B cell (primary cell): ENCODE results near the gene SEC24B. TPM values are rescaled to one million over a fixed set of nuclear protein-coding genes. Genes with fewer than 3 reads are reported as not detected.

Source experiments
- ATAC-seq: fragments of 200-7000 bp; cut with Tn5 transposase; one replicate; pipeline ENCODE4 v1.10.0; 2021; ENCODE audit warnings: low read depth, mild to moderate bottlenecking, moderate number of reproducible peaks, moderate library complexity
- CTCF ChIA-PET: fragments of 350-600 bp; sonication (Branson Sonifier 250); formaldehyde crosslinking; loops from one replicate; lab custom pipeline; 2021; ENCODE audit warnings: antibody characterized with exemption, inconsistent platforms; lab: Charles Lee
- POLR2A ChIA-PET: fragments of 350-600 bp; sonication (Branson Sonifier 250); formaldehyde crosslinking; loops from one replicate; lab custom pipeline; 2021; ENCODE audit warnings: antibody characterized with exemption; lab: Charles Lee
- DNase-seq: peaks from one replicate; pipeline ENCODE4 v3.0.0; 2013
- H2AFZ ChIP-seq: 2 replicates; pipeline ENCODE4 v1.6.1; 2012; ENCODE audit warnings: mild to moderate bottlenecking, low read depth, low read length; ENCODE audit not compliant: insufficient read depth, poor library complexity, severe bottlenecking
- H3K27ac ChIP-seq, 2 donors: 1 replicate in 1 of 2; 2 replicates in 1 of 2; pipeline ENCODE4 v1.5.1; 2012 to 2013; ENCODE audit warnings: low read length in 2 of 2, mild to moderate bottlenecking in 2 of 2, moderate library complexity in 1 of 2
- H3K27me3 ChIP-seq, 4 experiments: fragments of 200-600 bp in 1 of 4; sonication (generic) in 1 of 4; replicated peaks in 1 of 4; 1 replicate in 2 of 4; 2 replicates in 2 of 4; pipeline versions ENCODE4 v1.6.1 to v1.7.0; 2013 to 2016; ENCODE audit warnings: low read length in 3 of 4, mild to moderate bottlenecking in 2 of 4, mixed read lengths in 1 of 4, moderate library complexity in 1 of 4; ENCODE audit not compliant: insufficient read depth in 4 of 4, control insufficient read depth in 3 of 4; ENCODE audit errors: control extremely low read depth in 1 of 4
- H3K36me3 ChIP-seq, 2 experiments: replicated peaks in 1 of 2; 1 replicate in 1 of 2; 2 replicates in 1 of 2; pipeline versions ENCODE4 v1.6.1 to v1.7.1; 2013; ENCODE audit warnings: low read length in 1 of 2; ENCODE audit not compliant: insufficient read depth in 2 of 2, control insufficient read depth in 1 of 2; ENCODE audit errors: control extremely low read depth in 1 of 2, extremely low read depth in 1 of 2
- H3K4me1 ChIP-seq, 2 donors: fragments of 200-600 bp in 1 of 2; sonication (generic) in 1 of 2; 1 replicate in 1 of 2; 2 replicates in 1 of 2; pipeline versions ENCODE4 v1.5.1 to v1.6.1; 2013 to 2017; ENCODE audit warnings: low read length in 2 of 2; ENCODE audit not compliant: control insufficient read depth in 2 of 2, insufficient read depth in 2 of 2
- H3K4me2 ChIP-seq: replicated peaks from 2 replicates; pipeline ENCODE3; 2012; ENCODE audit warnings: mild to moderate bottlenecking, low read depth, low read length; ENCODE audit not compliant: poor library complexity, severe bottlenecking
- H3K4me3 ChIP-seq, 5 experiments: fragments of 200-600 bp in 1 of 5; sonication (generic) in 1 of 5; 1 replicate in 3 of 5; 2 replicates in 2 of 5; pipeline versions ENCODE4 v1.5.1 to v1.7.0; 2011 to 2016; ENCODE audit warnings: low read length in 4 of 5, mild to moderate bottlenecking in 4 of 5, low read depth in 2 of 5, control low read depth in 1 of 5, moderate library complexity in 1 of 5; ENCODE audit not compliant: insufficient read depth in 1 of 5; ENCODE audit errors: control extremely low read depth in 1 of 5, extremely low read depth in 1 of 5
- H3K79me2 ChIP-seq: fragments of 200-600 bp; sonication (generic); one replicate; pipeline ENCODE4 v1.6.0; 2016; ENCODE audit warnings: low read length; ENCODE audit not compliant: control insufficient read depth, insufficient read depth
- H3K9ac ChIP-seq: fragments of 200-600 bp; sonication (generic); 2 replicates; pipeline ENCODE4 v1.6.1; 2017; ENCODE audit warnings: mild to moderate bottlenecking, low read length, moderate library complexity
- H3K9me3 ChIP-seq, 3 donors: one replicate each; pipeline versions ENCODE4 v1.6.1 to v1.7.1; 2013; ENCODE audit warnings: low read length in 2 of 3; ENCODE audit not compliant: control insufficient read depth in 2 of 3, insufficient read depth in 1 of 3; ENCODE audit errors: control extremely low read depth in 1 of 3
- H4K20me1 ChIP-seq: 2 replicates; pipeline ENCODE4 v1.6.0; 2012; ENCODE audit warnings: mild to moderate bottlenecking, low read length; ENCODE audit not compliant: insufficient read depth, control insufficient read depth, poor library complexity, severe bottlenecking
- H3K27ac Mint-ChIP-seq: one replicate; pipeline ENCODE4 v1.8.0; 2021; ENCODE audit warnings: mixed read lengths
- H3K27me3 Mint-ChIP-seq: one replicate; pipeline ENCODE4 v1.8.0; 2021; ENCODE audit warnings: mixed read lengths
- H3K4me1 Mint-ChIP-seq: one replicate; pipeline ENCODE4 v1.8.0; 2021; ENCODE audit warnings: mixed read lengths
- H3K4me3 Mint-ChIP-seq: one replicate; pipeline ENCODE4 v1.8.0; 2021; ENCODE audit warnings: mixed read lengths
- H3K9me3 Mint-ChIP-seq: one replicate; pipeline ENCODE4 v1.8.0; 2022; ENCODE audit warnings: mixed read lengths; ENCODE audit not compliant: insufficient read depth
- EZH2 ChIP-seq: IDR thresholded peaks from 2 replicates; pipeline ENCODE4 v1.6.1; 2012; ENCODE audit warnings: borderline replicate concordance, low read depth, mild to moderate bottlenecking, moderate library complexity, low read length; ENCODE audit not compliant: insufficient read depth, poor library complexity, severe bottlenecking
- WGBS: methylation state at CpG from one replicate; pipeline ENCODE4 v1.1.5; 2013; ENCODE audit warnings: missing lambda C conversion rate; ENCODE audit not compliant: insufficient coverage; 5-methylcytosine and 5-hydroxymethylcytosine counted together
- intact Hi-C: fragments of 100-400 bp; cut with micrococcal nuclease; formaldehyde crosslinking; loops from one replicate; pipeline ENCODE4 v1.10.0; 2022
- polyA plus RNA-seq: library from polyadenylated mRNA; depleted of rRNA; stranded (reverse); fragments of >200 nt; gene quantifications from 2 replicates; pipeline ENCODE4 v1.2.3, GENCODE V29; 2012
- total RNA-seq, 2 donors: library from RNA; stranded (reverse); fragments of 120-200 nt in 1 of 2; gene quantifications; 1 replicate in 1 of 2; 2 replicates in 1 of 2; pipeline versions ENCODE4 v1.2.3 to v1.2.4, GENCODE V29; 2013 to 2022
- TF ChIP-seq, protein P1 (sequence below): fragments of 200-600 bp; IDR thresholded peaks from one replicate; pipeline ENCODE4 v1.8.0; 2022; ENCODE audit warnings: antibody characterized with exemption, mild to moderate bottlenecking

Gene SEC24B
- total and polyA plus RNA-seq, 2 donors (not counting 1 experiment from before 2014, with no cell fraction given) = 22.6 to 46.4 TPM

DNA sequence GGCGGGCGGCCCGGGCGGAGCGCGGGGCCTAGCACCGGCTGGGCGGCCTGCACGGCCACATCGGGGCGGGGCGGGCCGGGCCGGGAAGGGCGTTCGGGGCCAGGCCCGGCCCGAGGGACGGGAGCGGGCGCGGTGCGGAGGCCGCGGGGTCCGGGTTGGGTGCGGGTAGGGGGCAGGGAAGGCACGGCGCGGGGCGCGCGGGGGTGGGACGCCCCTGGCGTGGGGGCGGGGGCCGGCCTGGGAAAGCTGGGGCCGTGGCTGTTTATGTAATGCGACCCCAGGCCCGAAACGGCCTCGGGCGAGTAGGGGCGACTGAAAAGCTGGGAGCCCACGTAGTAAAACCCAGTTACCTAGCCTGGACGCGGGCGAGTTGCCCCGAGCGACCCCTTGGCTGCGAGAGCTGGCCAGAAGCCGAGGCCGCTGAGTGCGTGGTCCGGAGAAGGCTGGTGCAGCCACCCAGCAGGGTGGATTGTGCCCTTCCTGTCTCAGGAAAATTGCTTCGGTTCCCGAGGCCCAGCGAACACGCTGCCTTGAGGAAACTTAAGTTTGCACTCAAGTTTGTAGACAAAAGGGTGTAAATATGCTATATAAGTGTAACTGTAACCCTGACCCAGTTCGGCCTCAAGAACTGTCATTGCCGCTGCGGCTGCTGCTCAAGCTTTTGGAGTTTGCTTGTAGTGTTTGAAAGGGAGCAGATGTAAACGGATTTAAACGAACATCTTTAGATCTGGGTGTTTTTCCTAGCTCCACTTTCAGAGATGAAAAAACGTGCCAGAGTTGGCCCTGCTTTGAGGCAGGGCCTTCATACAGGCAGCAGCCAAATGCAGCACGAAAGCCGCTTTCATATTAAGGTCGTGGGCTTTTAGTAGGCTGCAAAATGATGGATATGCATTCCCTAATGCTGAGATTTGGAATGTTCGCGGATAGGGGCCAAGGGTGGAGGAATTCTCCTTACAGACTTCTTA, 674 bp downstream of the SEC24B start:
- H4K20me1 ChIP-seq = peaks cover 30% of the 10 kb centered on the region
- Mint-ChIP-seq H3K4me3 (peak overlapping the region; percentile 92), H3K27me3 (no peaks in the 10 kb centered on the region), H3K4me1 (peaks cover 57% of the 10 kb centered on the region), H3K9me3 (no peaks in the 10 kb centered on the region), H3K27ac (peak overlapping the region; percentile 89)
- intact Hi-C loops = loop anchor here (5.0 to 10.0 kb wide), 3 partner anchors 763 to 1709 kb away; partner anchors contain the start of genes ELOVL6, PAPSS1 and RPL34
- DNase-seq (peak; percentile 48), ATAC-seq (peak; percentile 44)
- H3K36me3 ChIP-seq = no peaks in the 10 kb centered on the region
- no peaks in the 10 kb centered on the region for H3K27me3 ChIP-seq
- CTCF ChIA-PET = interaction anchor here (0.7 to 4.3 kb wide), 15 partner anchors 9 to 392 kb away, joined by 3 to 55 read pairs (median 5); partner anchors contain the start of genes GAR1, PLA2G12A and RRH
- peaks cover 73% of the 10 kb centered on the region for H3K79me2 ChIP-seq
- peak overlapping the region; percentile 58 to 92 for H3K27ac ChIP-seq
- H3K4me3 ChIP-seq = peak overlapping the region; percentile 63 to 86 (median 73)
- under 1% methylated on average over 66 of the region's 70 CpGs for WGBS
- H3K4me2 ChIP-seq = peak overlapping the region; percentile 84
- H3K9me3 ChIP-seq = no peaks in the 10 kb centered on the region
- POLR2A ChIA-PET = interaction anchor here (0.7 to 1.5 kb wide), 4 partner anchors 9 to 297 kb away, joined by 3 to 9 read pairs (median 4); partner anchors contain the start of genes MCUB and PLA2G12A
- H2AFZ ChIP-seq = peak overlapping the region; percentile 83
- peak overlapping the region; percentile 85 for H3K9ac ChIP-seq
- peaks cover 29 to 33% of the 10 kb centered on the region in 2 donors for H3K4me1 ChIP-seq
- no peak for TF ChIP-seq EZH2
- TF ChIP-seq, protein P1, sequence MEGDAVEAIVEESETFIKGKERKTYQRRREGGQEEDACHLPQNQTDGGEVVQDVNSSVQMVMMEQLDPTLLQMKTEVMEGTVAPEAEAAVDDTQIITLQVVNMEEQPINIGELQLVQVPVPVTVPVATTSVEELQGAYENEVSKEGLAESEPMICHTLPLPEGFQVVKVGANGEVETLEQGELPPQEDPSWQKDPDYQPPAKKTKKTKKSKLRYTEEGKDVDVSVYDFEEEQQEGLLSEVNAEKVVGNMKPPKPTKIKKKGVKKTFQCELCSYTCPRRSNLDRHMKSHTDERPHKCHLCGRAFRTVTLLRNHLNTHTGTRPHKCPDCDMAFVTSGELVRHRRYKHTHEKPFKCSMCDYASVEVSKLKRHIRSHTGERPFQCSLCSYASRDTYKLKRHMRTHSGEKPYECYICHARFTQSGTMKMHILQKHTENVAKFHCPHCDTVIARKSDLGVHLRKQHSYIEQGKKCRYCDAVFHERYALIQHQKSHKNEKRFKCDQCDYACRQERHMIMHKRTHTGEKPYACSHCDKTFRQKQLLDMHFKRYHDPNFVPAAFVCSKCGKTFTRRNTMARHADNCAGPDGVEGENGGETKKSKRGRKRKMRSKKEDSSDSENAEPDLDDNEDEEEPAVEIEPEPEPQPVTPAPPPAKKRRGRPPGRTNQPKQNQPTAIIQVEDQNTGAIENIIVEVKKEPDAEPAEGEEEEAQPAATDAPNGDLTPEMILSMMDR = no peak
